Esophagus muscularis mucosa (tissue), 4 donors: ENCODE measurements around the gene C20orf173. TPM values are rescaled to one million over a fixed set of nuclear protein-coding genes. Genes with fewer than 3 reads are reported as not detected.

Experiments used
- DNase-seq: peaks from one replicate; pipeline ENCODE4 v3.0.0-alpha.2; 2017; ENCODE audit errors: extremely low spot score
- H3K27ac ChIP-seq, 4 donors: fragments of 200-600 bp; sonication (generic); replicated peaks in 1 of 4; 1 replicate in 3 of 4; 2 replicates in 1 of 4; pipeline ENCODE4 v1.5.1; 2016 to 2019; ENCODE audit warnings: mild to moderate bottlenecking in 1 of 4
- H3K27me3 ChIP-seq, 4 donors: fragments of 200-600 bp; sonication (generic); one replicate each; pipeline versions ENCODE4 v1.5.1 to v1.6.0; 2016 to 2019
- H3K36me3 ChIP-seq, 4 donors: fragments of 200-600 bp; sonication (generic); one replicate each; pipeline ENCODE4 v1.5.1; 2016 to 2019
- H3K4me1 ChIP-seq, 4 donors: fragments of 200-600 bp; sonication (generic); one replicate each; pipeline ENCODE4 v1.5.1; 2016 to 2019
- H3K4me3 ChIP-seq, 4 donors: fragments of 200-600 bp; sonication (generic); 1 replicate in 2 of 4; 2 replicates in 2 of 4; pipeline ENCODE4 v1.5.1; 2016 to 2019; ENCODE audit warnings: mild to moderate bottlenecking in 4 of 4, moderate library complexity in 1 of 4
- H3K9me3 ChIP-seq, 4 donors: fragments of 200-600 bp; sonication (generic); 1 replicate in 3 of 4; 2 replicates in 1 of 4; pipeline ENCODE4 v1.5.1; 2016 to 2019
- EP300 ChIP-seq: sonication (generic); formaldehyde crosslinking; IDR thresholded peaks from one replicate; pipeline ENCODE4 v1.6.1; 2017; ENCODE audit warnings: antibody characterized with exemption
- POLR2A ChIP-seq: fragments of 450-650 bp; IDR thresholded peaks from one replicate; pipeline ENCODE4 v1.6.1; 2017; ENCODE audit warnings: antibody characterized with exemption, moderate library complexity, mild to moderate bottlenecking, low read depth
- POLR2AphosphoS5 ChIP-seq, 2 donors: sonication (generic); formaldehyde crosslinking; IDR thresholded peaks; one replicate each; pipeline ENCODE4 v1.6.1; 2017; ENCODE audit warnings: antibody characterized with exemption in 2 of 2
- WGBS: methylation state at CpG from one replicate; pipeline ENCODE4 v1.1.5; 2018; 5-methylcytosine and 5-hydroxymethylcytosine counted together
- intact Hi-C: fragments of 100-400 bp; cut with DNase I; formaldehyde crosslinking; loops from one replicate; pipeline ENCODE4 v1.15.1; 2023
- total RNA-seq, 4 donors: library from RNA; depleted of rRNA; stranded (reverse); fragments of >200 nt; gene quantifications; one replicate each; pipeline versions ENCODE4 v1.1.0 to v1.2.1, GENCODE V29; 2016
- TF ChIP-seq, protein P1 (sequence below), 3 experiments: fragments of 200-600 bp in 2 of 3; fragments of 450-650 bp in 1 of 3; sonication (generic) in 2 of 3; IDR thresholded peaks; one replicate each; pipeline ENCODE4 v1.5.1; 2017 to 2019; ENCODE audit warnings: antibody characterized with exemption in 3 of 3, mild to moderate bottlenecking in 2 of 3, moderate library complexity in 1 of 3

The C20orf173 gene, protein sequence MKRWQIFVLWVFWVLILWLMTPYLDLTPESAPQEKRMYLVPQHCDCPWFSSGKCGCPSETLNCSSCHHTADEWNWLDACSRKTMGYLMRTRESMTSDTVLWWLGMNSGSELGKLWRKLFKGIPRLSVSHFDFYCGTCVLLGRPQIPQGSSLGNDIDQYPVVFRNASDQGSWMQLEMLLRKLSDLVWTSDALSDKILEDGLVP
- not detected for total RNA-seq

GRCh38 chr20:35529552-35529951, at the start of gene C20orf173:
Gene C20orf173 (minus strand): TSS chr20:35529652. CDS start chr20:35529373, 279 bp downstream.
- Histone ChIP-seq H3K4me3 (no peak within 1 kb of the TSS), H3K36me3 (no peaks in the 10 kb centered on the region), H3K27ac (no peak within 1 kb of the TSS), H3K9me3 (no peaks in the 10 kb centered on the region), H3K4me1 (no peaks in the 10 kb centered on the region), H3K27me3 (no peaks in the 10 kb centered on the region)
- no peak for TF ChIP-seq EP300
- TF ChIP-seq POLR2AphosphoS5 (IDR thresholded peaks at IDR 0.05), result no peak
- no peak for TF ChIP-seq POLR2A
- TF ChIP-seq, protein P1, sequence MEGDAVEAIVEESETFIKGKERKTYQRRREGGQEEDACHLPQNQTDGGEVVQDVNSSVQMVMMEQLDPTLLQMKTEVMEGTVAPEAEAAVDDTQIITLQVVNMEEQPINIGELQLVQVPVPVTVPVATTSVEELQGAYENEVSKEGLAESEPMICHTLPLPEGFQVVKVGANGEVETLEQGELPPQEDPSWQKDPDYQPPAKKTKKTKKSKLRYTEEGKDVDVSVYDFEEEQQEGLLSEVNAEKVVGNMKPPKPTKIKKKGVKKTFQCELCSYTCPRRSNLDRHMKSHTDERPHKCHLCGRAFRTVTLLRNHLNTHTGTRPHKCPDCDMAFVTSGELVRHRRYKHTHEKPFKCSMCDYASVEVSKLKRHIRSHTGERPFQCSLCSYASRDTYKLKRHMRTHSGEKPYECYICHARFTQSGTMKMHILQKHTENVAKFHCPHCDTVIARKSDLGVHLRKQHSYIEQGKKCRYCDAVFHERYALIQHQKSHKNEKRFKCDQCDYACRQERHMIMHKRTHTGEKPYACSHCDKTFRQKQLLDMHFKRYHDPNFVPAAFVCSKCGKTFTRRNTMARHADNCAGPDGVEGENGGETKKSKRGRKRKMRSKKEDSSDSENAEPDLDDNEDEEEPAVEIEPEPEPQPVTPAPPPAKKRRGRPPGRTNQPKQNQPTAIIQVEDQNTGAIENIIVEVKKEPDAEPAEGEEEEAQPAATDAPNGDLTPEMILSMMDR (IDR thresholded peaks at IDR 0.05), result no peak
- intact Hi-C loops, result no loop called here
- 94% methylated on average over 2 of the region's 2 CpGs for WGBS
- no peak for DNase-seq

GRCh38 chr20:35579196-35579595, 49.7 kb upstream of the C20orf173 start:
- H3K36me3 ChIP-seq, result no peaks in the 10 kb centered on the region
- H3K27ac ChIP-seq, result no peak overlapping the region
- DNase-seq, result no peak
- intact Hi-C loops, result no loop called here
- TF ChIP-seq POLR2A, result no peak
- TF ChIP-seq POLR2AphosphoS5 (IDR thresholded peaks at IDR 0.05), result no peak
- no peak for TF ChIP-seq EP300
- TF ChIP-seq, protein P1 (IDR thresholded peaks at IDR 0.05), result no peak
- no peaks in the 10 kb centered on the region for H3K4me1 ChIP-seq
- 97% methylated on average over 6 of the region's 6 CpGs for WGBS
- no peak overlapping the region for H3K4me3 ChIP-seq
- peaks cover 0 to 9% (median 0%) of the 10 kb centered on the region in 4 donors for H3K9me3 ChIP-seq
- no peaks in the 10 kb centered on the region for H3K27me3 ChIP-seq

DNA sequence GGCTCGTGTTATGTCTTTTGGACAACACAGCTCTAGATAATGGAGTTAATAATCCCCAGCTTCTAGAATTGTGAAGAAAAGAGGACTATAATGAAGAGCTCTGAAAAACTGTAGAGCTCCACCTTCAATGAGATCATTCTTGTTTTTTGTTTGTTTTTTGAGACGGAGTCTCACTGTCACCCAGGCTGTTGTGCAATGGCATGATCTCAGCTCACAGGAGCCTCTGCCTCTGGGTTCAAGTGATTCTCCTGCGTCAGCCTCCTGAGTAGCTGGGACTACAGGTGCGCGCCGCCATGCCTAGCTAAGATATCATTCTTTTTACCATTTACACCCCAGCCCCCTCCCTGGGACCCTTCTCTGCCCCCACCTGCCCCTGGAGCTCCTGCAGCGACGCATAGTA, 49.0 kb upstream of the C20orf173 start:
- no peak overlapping the region for H3K4me3 ChIP-seq
- H3K4me1 ChIP-seq, result no peaks in the 10 kb centered on the region
- intact Hi-C loops, result no loop called here
- H3K36me3 ChIP-seq, result no peaks in the 10 kb centered on the region
- TF ChIP-seq, protein P1 (IDR thresholded peaks at IDR 0.05), result no peak
- TF ChIP-seq POLR2AphosphoS5 (IDR thresholded peaks at IDR 0.05), result no peak
- no peak for TF ChIP-seq POLR2A
- no peak for TF ChIP-seq EP300
- H3K27me3 ChIP-seq, result no peaks in the 10 kb centered on the region
- no peak overlapping the region for H3K27ac ChIP-seq
- DNase-seq, result no peak
- 89% methylated on average over 8 of the region's 8 CpGs for WGBS
- peaks cover 0 to 9% (median 0%) of the 10 kb centered on the region in 4 donors for H3K9me3 ChIP-seq

GRCh38 chr20:35576816-35577215, 47.4 kb upstream of the C20orf173 start:
- no peak for TF ChIP-seq POLR2A
- TF ChIP-seq POLR2AphosphoS5 (IDR thresholded peaks at IDR 0.05), result no peak
- TF ChIP-seq, protein P1 (IDR thresholded peaks at IDR 0.05), result no peak
- TF ChIP-seq EP300, result no peak
- DNase-seq, result no peak
- 67% methylated on average over 3 of the region's 3 CpGs for WGBS
- Histone ChIP-seq H3K27ac (no peak overlapping the region), H3K4me3 (no peak overlapping the region), H3K9me3 (peaks cover 0 to 13% (median 11%) of the 10 kb centered on the region in 4 donors), H3K27me3 (no peaks in the 10 kb centered on the region), H3K4me1 (no peaks in the 10 kb centered on the region), H3K36me3 (no peaks in the 10 kb centered on the region)
- intact Hi-C loops, result no loop called here

GRCh38 chr20:35575958-35576357, 46.5 kb upstream of the C20orf173 start:
- Histone ChIP-seq H3K4me1 (no peaks in the 10 kb centered on the region), H3K9me3 (peaks cover 0 to 13% (median 10%) of the 10 kb centered on the region in 4 donors), H3K27ac (no peak overlapping the region), H3K36me3 (no peaks in the 10 kb centered on the region), H3K4me3 (no peak overlapping the region), H3K27me3 (no peaks in the 10 kb centered on the region)
- intact Hi-C loops, result no loop called here
- TF ChIP-seq, protein P1 (IDR thresholded peaks at IDR 0.05), result no peak
- TF ChIP-seq EP300 (no peak), POLR2A (no peak), POLR2AphosphoS5 (IDR thresholded peaks at IDR 0.05) (no peak)
- 65% methylated on average over 4 of the region's 4 CpGs for WGBS
- DNase-seq, result no peak
